Measurements from ENCODE around the gene GHR. TPM values are rescaled to one million over a fixed set of nuclear protein-coding genes. Genes with fewer than 3 reads are reported as not detected.

Gene GHR
- total RNA-seq, 4 donors from 2014 or later, result 6.5 to 27.2 (median 9.6) TPM

- Histone ChIP-seq H3K27me3 (peaks cover 16% of the 10 kb centered on the region), H3K27ac (no peak overlapping the region), H3K4me1 (no peaks in the 10 kb centered on the region), H3K9me3 (no peaks in the 10 kb centered on the region), H3K4me3 (no peak overlapping the region), H3K36me3 (no peaks in the 10 kb centered on the region)
- WGBS, 2 donors (ENCODE audit: low coverage in 1 of 2), result 24 to 27% methylated on average over 3 of the region's 3 CpGs
- no peak for TF ChIP-seq EP300 (IDR thresholded peaks at IDR 0.05)
- TF ChIP-seq POLR2AphosphoS5 (IDR thresholded peaks at IDR 0.05), result no peak
- TF ChIP-seq, protein P1, sequence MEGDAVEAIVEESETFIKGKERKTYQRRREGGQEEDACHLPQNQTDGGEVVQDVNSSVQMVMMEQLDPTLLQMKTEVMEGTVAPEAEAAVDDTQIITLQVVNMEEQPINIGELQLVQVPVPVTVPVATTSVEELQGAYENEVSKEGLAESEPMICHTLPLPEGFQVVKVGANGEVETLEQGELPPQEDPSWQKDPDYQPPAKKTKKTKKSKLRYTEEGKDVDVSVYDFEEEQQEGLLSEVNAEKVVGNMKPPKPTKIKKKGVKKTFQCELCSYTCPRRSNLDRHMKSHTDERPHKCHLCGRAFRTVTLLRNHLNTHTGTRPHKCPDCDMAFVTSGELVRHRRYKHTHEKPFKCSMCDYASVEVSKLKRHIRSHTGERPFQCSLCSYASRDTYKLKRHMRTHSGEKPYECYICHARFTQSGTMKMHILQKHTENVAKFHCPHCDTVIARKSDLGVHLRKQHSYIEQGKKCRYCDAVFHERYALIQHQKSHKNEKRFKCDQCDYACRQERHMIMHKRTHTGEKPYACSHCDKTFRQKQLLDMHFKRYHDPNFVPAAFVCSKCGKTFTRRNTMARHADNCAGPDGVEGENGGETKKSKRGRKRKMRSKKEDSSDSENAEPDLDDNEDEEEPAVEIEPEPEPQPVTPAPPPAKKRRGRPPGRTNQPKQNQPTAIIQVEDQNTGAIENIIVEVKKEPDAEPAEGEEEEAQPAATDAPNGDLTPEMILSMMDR (IDR thresholded peaks at IDR 0.05), result peak in 3 of 4 experiments; percentile 57 to 73 (median 58)
- TF ChIP-seq POLR2A (IDR thresholded peaks at IDR 0.05), result no peak
- no peak for ATAC-seq
Observed at GRCh38 chr5:42767491-42768105, 344.4 kb downstream of the GHR start.

DNA sequence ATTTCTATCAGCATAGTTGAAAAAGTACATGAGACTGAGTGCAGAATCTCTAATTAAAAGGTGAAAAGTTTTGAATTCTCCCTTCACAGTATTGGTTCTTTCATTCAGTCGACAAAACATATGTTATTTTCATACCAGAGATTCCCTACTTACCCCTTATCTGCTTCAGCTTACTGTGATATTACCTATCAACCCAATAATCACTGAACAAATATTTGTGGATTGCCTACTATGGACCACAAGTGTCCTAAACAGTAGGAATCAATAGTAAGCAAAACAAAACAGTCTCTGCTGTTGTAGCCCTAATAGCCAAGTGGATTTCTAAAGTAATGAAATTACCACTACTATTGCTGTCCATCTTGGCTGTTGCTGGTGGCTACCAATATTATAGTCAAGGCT lies 344.9 kb downstream of the GHR start:
- Histone ChIP-seq H3K36me3 (no peaks in the 10 kb centered on the region), H3K4me1 (no peaks in the 10 kb centered on the region), H3K27me3 (peaks cover 16% of the 10 kb centered on the region), H3K4me3 (no peak overlapping the region), H3K27ac (no peak overlapping the region), H3K9me3 (no peaks in the 10 kb centered on the region)
- WGBS, 2 donors (ENCODE audit: low coverage in 1 of 2), result 33 to 45% methylated on average over 1 of the region's 1 CpG
- TF ChIP-seq POLR2A (IDR thresholded peaks at IDR 0.05), result no peak
- TF ChIP-seq, protein P1 (IDR thresholded peaks at IDR 0.05), result no peak
- TF ChIP-seq POLR2AphosphoS5 (IDR thresholded peaks at IDR 0.05), result no peak
- TF ChIP-seq EP300 (IDR thresholded peaks at IDR 0.05), result no peak
- ATAC-seq, result no peak

GRCh38 chr5:42770003-42770402 lies 346.8 kb downstream of the GHR start:
- no peak for ATAC-seq
- no peak overlapping the region for H3K4me3 ChIP-seq
- no peaks in the 10 kb centered on the region for H3K36me3 ChIP-seq
- H3K9me3 ChIP-seq, result no peaks in the 10 kb centered on the region
- no peak overlapping the region for H3K27ac ChIP-seq
- no peaks in the 10 kb centered on the region for H3K4me1 ChIP-seq
- peaks cover 16% of the 10 kb centered on the region for H3K27me3 ChIP-seq
- TF ChIP-seq POLR2A (IDR thresholded peaks at IDR 0.05) (no peak), POLR2AphosphoS5 (IDR thresholded peaks at IDR 0.05) (no peak)
- TF ChIP-seq, protein P1 (IDR thresholded peaks at IDR 0.05), result no peak
